ENCODE measurements around the gene FGGY.

DNA sequence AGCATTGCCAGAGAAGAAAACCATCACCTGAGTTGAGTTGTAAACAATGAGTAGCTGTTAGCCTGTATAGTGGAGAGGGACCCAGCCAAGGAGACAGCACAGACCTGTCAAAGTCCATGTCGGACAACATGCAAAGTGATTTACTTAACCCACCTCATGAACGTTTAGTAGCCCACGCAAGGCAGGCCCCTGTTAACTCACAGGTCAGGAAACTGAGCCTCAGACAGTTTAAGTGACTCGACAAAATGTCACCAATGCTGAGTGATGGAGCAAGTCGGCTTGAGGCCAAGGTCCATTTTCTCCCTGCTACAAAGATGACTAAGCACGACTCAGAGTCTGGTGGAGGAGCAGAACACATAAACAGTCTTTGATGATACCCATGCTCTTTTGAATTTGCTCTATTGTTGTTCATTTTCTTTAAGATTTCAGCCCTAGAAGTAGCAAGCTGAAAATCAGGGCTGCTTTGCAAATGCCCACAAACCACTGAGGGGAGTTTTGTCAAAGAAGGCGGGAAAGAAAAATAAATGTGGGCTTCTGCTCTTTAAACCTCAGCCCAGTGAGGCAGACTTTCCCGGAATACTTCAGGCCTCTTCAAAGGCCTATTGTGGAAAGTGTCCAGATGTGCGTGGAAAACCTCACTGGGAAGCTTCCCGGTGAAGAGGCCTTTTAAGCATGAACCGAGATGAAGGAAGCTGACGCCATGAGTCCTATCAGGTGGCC is 434.0 kb downstream of the FGGY start:
- TF ChIP-seq, protein P1, sequence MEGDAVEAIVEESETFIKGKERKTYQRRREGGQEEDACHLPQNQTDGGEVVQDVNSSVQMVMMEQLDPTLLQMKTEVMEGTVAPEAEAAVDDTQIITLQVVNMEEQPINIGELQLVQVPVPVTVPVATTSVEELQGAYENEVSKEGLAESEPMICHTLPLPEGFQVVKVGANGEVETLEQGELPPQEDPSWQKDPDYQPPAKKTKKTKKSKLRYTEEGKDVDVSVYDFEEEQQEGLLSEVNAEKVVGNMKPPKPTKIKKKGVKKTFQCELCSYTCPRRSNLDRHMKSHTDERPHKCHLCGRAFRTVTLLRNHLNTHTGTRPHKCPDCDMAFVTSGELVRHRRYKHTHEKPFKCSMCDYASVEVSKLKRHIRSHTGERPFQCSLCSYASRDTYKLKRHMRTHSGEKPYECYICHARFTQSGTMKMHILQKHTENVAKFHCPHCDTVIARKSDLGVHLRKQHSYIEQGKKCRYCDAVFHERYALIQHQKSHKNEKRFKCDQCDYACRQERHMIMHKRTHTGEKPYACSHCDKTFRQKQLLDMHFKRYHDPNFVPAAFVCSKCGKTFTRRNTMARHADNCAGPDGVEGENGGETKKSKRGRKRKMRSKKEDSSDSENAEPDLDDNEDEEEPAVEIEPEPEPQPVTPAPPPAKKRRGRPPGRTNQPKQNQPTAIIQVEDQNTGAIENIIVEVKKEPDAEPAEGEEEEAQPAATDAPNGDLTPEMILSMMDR (IDR thresholded peaks at IDR 0.05; ENCODE audit: insufficient read depth, low read length, poor library complexity, severe bottlenecking) = no peak
- no peak for TF ChIP-seq EZH2phosphoT487 (conservative IDR thresholded peaks at IDR 0.05; ENCODE audit: low read length)
